PC-9 (cell line): ENCODE results near the gene HHAT.

Experiments used
- EZH2 ChIP-seq: fragments of 200-600 bp; sonication (generic); IDR thresholded peaks from 2 replicates; pipeline ENCODE4 v1.8.0; 2017; ENCODE audit warnings: antibody characterized with exemption, low read depth
- TF ChIP-seq, protein P1 (sequence below): fragments of 200-600 bp; sonication (generic); conservative IDR thresholded peaks from 2 replicates; pipeline ENCODE4 v1.6.1; 2017; ENCODE audit warnings: mixed run types, antibody characterized with exemption, mild to moderate bottlenecking, moderate library complexity

DNA sequence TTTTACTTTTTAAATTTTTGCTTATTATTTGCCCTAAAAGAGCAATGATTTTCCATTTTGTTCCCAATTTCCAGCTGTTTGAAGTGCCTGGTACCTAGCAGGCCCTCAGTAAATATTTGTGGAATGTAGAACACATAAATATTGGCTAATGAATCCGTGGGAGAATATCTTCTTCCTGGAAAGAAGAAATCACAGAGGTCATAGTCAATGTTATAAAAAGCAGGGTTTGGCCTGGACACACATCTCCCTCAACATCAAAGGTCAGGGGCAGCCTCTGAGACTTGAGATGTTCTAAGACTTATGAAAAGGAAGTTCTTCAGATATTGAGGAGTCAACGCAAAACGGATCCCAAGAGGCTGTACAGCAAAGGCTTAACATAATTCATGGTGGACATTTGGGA lies 358.1 kb downstream of the HHAT start:
- TF ChIP-seq, protein P1, sequence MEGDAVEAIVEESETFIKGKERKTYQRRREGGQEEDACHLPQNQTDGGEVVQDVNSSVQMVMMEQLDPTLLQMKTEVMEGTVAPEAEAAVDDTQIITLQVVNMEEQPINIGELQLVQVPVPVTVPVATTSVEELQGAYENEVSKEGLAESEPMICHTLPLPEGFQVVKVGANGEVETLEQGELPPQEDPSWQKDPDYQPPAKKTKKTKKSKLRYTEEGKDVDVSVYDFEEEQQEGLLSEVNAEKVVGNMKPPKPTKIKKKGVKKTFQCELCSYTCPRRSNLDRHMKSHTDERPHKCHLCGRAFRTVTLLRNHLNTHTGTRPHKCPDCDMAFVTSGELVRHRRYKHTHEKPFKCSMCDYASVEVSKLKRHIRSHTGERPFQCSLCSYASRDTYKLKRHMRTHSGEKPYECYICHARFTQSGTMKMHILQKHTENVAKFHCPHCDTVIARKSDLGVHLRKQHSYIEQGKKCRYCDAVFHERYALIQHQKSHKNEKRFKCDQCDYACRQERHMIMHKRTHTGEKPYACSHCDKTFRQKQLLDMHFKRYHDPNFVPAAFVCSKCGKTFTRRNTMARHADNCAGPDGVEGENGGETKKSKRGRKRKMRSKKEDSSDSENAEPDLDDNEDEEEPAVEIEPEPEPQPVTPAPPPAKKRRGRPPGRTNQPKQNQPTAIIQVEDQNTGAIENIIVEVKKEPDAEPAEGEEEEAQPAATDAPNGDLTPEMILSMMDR: no peak
- no peak for TF ChIP-seq EZH2
